ENCODE measurements around the gene TMEM176B. TPM values are rescaled to one million over a fixed set of nuclear protein-coding genes. Genes with fewer than 3 reads are reported as not detected.

TMEM176B gene
- 10 to 100 TPM in 4 of 5 donors, 1 to 10 TPM in 1; 6.5 to 17.0 (median 13.4) TPM for polyA plus RNA-seq (ENCODE audit: insufficient read depth in 1 of 5, insufficient read length in 5 of 5, low replicate concordance in 1 of 5)
- long read RNA-seq, donor 1, transcript TMEM176B-201 (7 exons, 1,129 nt), result major isoform, 5 of 11 reads
- long read RNA-seq, donor 1, partial matches to known transcripts, result 6 of 11 reads
- long read RNA-seq, donor 1, other reads (novel, unspliced or antisense), result 0 of 11 reads
- long read RNA-seq, donor 2, partial matches to known transcripts, result 0 of 2 reads
- long read RNA-seq, donor 2, other reads (novel, unspliced or antisense), result 0 of 2 reads
- long read RNA-seq, donor 3, transcript TMEM176B-201 (7 exons, 1,129 nt), result major isoform, 14 of 47 reads
- long read RNA-seq, donor 3, partial matches to known transcripts, result 31 of 47 reads
- long read RNA-seq, donor 3, other reads (novel, unspliced or antisense), result 0 of 47 reads
- long read RNA-seq, donor 4, partial matches to known transcripts, result 0 of 2 reads
- long read RNA-seq, donor 4, other reads (novel, unspliced or antisense), result 0 of 2 reads
- long read RNA-seq, donor 5, transcript TMEM176B-201 (7 exons, 1,129 nt), result major isoform, 5 of 13 reads
- long read RNA-seq, donor 5, partial matches to known transcripts, result 7 of 13 reads
- long read RNA-seq, donor 5, other reads (novel, unspliced or antisense), result 0 of 13 reads
- long read RNA-seq, donor 6, transcript TMEM176B-201 (7 exons, 1,129 nt), result major isoform, 9 of 19 reads
- long read RNA-seq, donor 6, partial matches to known transcripts, result 7 of 19 reads
- long read RNA-seq, donor 6, other reads (novel, unspliced or antisense), result 0 of 19 reads
- long read RNA-seq, donor 7, partial matches to known transcripts, result 5 of 12 reads
- long read RNA-seq, donor 7, other reads (novel, unspliced or antisense), result 0 of 12 reads
- long read RNA-seq, donor 8, result 0 reads

GRCh38 chr7:150799741-150800580 lies at the start of gene TMEM176B:
Gene TMEM176B, minus strand, starts transcription at chr7:150800364. Its CDS starts 3,795 bp downstream, at chr7:150796569.
- DNase-seq, result no peak

GRCh38 chr7:150849204-150849775 lies 49.1 kb upstream of the TMEM176B start:
- DNase-seq, result no peak

DNA sequence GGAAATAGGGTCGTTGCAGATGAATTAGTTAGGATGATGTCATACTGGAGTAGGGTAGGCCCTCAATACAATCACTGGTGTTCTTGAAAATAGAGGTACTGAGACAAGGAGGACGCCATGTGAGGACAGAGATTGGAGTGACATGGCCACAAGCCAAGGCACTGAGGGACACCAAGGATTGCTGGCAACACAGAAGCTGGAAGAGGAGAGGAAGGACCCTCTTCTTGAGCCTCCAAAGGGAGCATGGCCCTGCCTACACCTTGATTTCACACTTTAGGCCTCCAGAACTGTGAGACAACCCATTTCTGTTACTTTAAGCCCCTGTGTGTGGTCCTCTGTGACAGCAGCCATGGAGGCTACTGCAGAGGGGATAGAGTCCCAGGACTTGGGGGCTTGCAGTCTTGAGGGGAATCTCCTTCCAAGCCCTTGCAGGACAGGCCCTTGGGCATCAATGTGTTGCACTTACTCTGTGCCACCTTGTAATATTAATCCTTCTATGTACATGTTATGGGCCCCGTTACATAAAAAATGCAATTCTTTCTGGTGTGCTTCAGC lies 48.5 kb upstream of the TMEM176B start:
- no peak for DNase-seq

DNA sequence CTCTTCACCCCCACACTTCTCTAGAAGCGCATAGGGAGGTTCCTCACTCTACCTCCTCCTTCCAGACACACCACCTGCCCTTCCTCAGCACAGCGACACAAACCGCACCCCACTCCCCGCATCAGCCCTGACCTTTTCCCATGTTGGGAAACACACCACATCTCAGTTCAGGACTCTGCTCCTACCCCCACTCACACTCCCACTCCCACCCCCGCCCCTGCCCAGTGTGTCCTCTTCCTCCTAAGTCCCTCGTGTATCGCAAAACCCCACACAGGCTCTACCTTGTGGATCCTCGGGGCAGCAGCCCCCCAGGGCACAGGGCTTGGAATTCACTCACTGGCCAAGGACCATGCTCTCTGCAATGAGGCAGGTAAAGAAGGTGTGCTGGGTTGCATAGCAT lies 47.9 kb upstream of the TMEM176B start:
- DNase-seq, result no peak

- no peak for DNase-seq
Observed at GRCh38 chr7:150847536-150847935, 47.4 kb upstream of the TMEM176B start.

- DNase-seq, result no peak
Observed at GRCh38 chr7:150846291-150847115, 46.3 kb upstream of the TMEM176B start.

DNA sequence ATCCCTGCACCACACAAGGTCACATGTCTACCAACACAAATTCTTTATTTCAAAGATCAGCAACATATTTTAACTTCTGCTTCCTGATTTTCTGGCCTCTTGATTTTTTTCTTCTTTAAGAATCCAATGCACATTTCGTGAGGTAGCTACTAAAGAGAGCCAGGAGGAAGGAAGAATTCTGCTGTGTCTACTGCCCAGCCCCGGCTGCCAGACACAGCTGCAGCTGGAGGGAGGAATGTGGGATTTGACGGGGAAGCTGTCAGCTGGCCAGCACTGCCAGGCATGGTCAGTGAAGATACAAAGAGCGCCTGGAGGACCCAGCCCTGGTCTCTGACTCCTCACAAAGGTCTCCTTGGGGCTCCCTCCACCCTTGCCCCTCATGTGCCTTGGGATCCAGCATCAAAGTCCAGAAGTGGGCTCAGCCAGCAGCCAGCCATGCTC lies 45.3 kb upstream of the TMEM176B start:
- peak; percentile 36 for DNase-seq

DNA sequence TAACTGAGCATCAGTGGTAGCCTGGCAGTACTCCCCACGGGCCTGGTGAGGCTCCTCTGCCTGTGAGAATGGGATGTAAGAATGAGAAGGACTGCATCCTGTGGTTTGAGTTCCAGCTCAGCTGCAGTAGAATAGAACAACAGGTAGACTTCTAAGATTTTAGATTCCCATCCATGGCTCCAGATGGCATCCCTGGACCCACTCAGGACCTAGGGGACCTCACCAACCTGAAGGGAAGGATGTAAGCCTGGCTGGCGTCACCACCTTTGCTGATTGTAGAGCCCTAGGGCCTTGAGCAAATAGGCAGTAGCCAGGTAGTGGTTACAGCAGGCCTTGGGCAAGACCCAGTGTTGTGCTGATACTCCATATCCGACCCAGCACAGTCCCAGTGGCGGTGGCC lies 42.6 kb upstream of the TMEM176B start:
- DNase-seq, result no peak

DNA sequence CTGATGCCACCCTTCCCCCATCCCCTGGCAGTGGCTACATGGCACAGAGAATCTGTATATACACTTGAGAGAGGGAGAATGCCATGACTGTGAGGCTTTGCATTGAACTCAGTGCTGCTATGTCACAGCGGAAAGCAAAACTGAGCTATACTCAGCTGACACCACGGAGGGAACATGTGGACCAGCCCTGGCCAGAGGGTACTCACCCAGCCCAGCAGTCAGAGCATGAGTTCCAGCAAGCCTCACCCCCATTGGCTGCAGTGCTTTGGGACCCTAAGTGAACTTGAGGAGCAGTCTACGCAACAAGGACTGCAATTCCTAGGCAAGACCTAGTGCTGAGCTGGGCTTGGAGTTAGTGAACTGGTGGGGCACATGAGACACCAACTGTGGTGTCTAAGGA lies 41.9 kb upstream of the TMEM176B start:
- DNase-seq, result no peak

DNA sequence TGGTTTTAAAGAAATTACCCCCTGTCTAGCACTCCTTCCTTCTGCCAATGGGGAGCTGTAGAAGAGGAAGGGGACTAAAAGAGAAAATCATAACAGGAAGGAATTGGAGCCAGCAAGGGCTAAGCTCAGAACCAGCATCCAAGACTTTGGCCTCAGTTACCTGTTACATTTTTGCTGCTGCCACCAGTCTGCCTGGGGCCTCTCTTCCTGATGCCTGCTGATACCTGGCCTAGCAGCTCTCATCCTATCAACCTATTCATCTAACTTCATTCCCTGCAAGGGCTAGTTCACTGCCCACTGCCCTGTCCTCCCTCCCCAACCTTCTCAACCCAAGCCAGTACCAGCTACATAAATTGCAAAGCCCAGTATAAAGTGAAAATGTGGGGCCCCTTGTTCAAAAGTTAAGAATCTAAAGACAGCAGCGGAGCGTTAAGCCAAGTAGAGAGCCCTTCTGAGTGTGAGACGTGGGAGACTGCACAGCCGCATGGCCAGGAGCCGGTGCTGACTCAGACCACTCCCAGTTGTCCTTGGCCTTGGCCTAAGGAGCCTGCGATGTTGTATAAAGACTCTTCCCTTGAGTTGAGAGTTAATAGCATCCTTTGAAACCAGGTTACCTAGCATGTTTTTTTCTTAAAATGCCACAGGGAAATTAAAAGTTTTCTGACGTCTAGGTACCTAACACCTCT lies 38.9 kb upstream of the TMEM176B start:
- no peak for DNase-seq

DNA sequence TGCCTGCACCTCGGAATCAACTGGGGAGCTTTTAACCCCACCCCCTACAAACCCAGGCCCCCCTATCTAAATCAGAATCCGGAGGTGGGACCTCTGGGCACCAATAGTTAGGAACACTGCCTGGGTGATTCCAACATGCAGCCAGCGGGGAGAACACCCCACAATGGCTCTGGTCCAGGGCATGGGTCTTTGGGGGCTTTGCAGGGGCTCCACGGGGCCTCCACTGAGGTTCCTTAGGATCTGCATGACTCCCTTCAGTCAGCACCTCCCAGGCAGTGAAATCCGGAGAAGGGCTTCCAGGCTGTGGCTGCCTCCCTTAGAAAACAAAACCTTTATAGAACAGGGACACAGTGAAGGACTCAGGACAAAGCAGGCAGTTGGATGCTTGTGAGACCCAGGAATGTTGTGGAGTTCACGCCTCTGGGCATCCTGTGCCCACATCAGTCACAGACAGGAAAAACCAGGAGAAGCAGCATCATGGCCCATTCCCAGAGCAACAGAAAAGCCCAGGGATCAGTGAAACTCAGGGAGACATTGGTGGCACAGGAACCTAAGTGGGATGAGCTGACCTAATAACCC lies 35.6 kb upstream of the TMEM176B start:
- no peak for DNase-seq

DNA sequence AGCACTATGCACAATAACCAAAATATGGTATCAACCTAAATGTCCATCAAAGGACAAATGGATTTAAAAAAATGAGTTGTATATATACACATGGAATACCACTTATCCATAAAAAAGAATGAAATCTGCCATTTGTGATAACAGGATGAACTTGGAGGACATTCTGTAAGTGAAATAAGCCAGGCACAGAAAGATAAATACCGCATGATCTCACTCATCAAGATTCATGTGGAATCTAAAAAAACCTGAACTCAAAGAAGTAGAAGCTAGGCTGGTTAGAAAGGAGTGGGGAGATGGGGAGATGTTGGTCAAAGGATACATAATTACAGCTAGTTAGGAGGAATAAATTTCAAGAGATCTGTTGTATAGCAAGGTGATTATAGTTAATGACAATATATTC lies 34.9 kb upstream of the TMEM176B start:
- no peak for DNase-seq

DNA sequence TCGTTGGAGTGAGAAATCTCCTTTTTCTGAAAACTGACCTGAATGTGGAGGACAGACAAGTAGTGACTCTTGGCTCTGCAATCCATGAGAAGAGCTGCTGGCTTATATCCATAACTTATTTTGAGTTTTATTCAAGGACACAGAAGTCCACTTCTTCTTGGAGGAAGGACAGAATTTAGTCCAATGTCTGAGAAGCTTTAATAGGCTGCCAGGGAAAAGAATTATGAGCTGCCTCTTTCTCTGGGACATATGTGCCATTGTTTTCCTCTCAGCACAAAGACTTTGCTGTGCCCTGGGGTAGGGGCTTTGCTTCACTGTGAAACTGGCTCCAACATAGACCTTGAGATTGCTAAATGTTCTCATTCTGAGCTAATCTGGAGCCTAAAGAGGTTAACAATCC lies 31.7 kb upstream of the TMEM176B start:
- DNase-seq, result no peak

GRCh38 chr7:150830937-150831336 lies 30.8 kb upstream of the TMEM176B start:
- DNase-seq, result no peak

DNA sequence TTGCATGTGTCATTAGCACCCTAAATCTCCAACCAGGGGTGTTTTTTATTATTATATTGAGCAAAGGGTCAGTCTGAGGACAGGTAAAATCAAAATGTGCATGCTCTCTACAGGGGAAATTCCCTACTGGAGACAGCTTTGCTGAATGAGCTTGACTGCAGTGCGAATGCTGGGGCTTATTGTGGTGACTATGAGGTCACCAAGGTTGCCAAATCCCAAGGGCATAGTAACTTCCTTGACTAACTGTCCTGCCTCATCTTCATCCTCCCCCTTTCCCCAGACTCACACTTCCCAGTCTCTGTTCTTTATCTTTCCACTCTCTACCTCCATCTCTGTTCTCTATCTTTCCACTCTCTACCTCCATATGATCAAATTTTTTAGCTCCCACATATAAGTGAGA lies 29.3 kb upstream of the TMEM176B start:
- no peak for DNase-seq

DNA sequence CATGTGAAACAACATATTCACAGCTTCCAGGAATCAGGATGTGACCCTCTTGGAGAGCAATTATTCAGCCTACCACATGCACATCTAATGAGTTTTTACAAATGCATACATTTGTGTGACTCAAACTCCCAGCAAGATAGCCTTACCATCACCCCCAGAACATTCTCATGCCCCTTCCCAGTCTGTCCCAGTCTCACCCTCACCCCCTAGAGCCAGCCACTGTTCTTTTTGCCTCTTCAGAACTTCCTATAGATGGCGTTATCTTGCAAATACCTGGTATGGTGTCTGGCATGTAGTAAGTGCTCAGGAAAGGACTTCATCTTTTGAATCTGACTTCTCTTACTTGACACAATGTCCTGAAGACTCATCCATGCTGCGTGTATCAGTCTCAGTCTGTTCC lies 28.2 kb upstream of the TMEM176B start:
- DNase-seq, result no peak

GRCh38 chr7:150826061-150826849 lies 26.1 kb upstream of the TMEM176B start:
- DNase-seq, result no peak
